Measurements from ENCODE around the gene SDHB. TPM values are rescaled to one million over a fixed set of nuclear protein-coding genes. Genes with fewer than 3 reads are reported as not detected.

Gene SDHB
- total RNA-seq, 1 donor from 2014 or later: 44.9 TPM

DNA sequence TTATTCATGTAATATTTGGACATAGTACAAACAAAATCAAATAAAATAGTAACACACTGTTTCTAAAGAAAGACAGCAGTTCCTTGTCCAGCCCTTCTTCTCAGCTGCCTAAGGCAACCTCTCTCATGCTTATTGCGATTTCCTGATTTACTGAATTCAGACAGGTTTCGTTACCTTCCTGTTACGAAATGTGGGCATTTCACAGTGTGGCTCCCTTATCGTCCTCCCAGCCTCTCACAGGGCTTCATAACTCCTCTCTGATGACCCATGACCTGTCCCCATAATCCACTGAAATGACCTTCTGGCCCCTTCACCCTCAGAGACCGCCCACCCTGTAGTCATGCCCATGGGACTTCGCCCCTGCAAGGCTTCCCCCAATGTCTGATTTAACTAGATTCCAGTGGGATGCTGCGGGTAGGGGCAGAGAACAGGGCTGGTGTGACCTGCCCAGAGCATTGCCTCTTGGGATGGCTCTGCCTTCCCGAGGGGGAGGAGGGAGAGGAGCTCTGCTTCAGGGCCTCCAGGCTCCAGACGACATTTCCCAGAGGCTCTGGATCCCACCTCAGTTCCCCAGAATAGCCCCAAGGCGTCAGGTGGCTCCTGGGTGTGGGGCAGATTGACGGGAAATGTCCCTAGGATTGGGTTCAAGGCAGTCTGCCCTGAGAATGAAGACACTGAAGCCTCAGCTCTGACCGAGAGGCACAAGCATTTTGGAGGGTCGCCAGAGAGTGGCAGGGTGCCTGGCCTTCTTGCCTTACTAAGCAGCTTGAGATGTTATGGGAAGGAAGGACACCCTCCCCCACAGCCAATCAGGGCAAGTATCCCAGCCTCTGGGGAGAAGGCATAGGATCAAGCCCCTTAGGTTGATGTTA lies 44.9 kb upstream of the SDHB start:
- no peak overlapping the region for H3K4me3 Mint-ChIP-seq (ENCODE audit: unreplicated experiment)
- H3K27ac Mint-ChIP-seq (ENCODE audit: unreplicated experiment): no peak overlapping the region
- DNase-seq (ENCODE audit: low spot score): no peak
- no peaks in the 10 kb centered on the region for H3K27me3 Mint-ChIP-seq (ENCODE audit: unreplicated experiment)
- H3K4me1 Mint-ChIP-seq (ENCODE audit: unreplicated experiment): peaks cover 2% of the 10 kb centered on the region
- TF ChIP-seq, protein P1, sequence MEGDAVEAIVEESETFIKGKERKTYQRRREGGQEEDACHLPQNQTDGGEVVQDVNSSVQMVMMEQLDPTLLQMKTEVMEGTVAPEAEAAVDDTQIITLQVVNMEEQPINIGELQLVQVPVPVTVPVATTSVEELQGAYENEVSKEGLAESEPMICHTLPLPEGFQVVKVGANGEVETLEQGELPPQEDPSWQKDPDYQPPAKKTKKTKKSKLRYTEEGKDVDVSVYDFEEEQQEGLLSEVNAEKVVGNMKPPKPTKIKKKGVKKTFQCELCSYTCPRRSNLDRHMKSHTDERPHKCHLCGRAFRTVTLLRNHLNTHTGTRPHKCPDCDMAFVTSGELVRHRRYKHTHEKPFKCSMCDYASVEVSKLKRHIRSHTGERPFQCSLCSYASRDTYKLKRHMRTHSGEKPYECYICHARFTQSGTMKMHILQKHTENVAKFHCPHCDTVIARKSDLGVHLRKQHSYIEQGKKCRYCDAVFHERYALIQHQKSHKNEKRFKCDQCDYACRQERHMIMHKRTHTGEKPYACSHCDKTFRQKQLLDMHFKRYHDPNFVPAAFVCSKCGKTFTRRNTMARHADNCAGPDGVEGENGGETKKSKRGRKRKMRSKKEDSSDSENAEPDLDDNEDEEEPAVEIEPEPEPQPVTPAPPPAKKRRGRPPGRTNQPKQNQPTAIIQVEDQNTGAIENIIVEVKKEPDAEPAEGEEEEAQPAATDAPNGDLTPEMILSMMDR (IDR thresholded peaks at IDR 0.05; ENCODE audit: unreplicated experiment): no peak
- no peaks in the 10 kb centered on the region for H3K9me3 Mint-ChIP-seq (ENCODE audit: unreplicated experiment)
- no peaks in the 10 kb centered on the region for H3K36me3 Mint-ChIP-seq (ENCODE audit: low read depth, unreplicated experiment)

DNA sequence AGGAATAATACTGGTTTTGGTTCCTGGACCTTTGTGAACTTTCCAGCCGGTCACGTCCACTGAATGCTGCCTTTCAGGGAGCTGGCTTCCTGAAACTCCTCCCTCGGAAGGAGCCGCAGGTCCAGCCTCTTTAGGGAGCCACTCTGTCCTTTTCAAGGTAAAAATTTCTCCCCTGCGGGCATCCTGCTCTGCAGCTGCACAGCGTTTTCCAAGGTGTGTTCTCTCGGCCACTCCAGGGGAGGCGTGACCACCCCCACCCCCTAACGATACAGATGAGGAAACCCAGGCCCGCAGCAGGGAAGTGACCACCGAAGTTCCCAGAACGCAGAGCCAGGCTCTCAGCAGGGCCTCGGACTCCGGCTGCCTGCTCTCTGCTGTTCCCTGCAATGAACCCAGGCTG lies 44.0 kb upstream of the SDHB start:
- Mint-ChIP-seq H3K4me3 (ENCODE audit: unreplicated experiment) (no peak overlapping the region), H3K4me1 (ENCODE audit: unreplicated experiment) (peaks cover 2% of the 10 kb centered on the region), H3K27me3 (ENCODE audit: unreplicated experiment) (no peaks in the 10 kb centered on the region), H3K27ac (ENCODE audit: unreplicated experiment) (no peak overlapping the region), H3K36me3 (ENCODE audit: low read depth, unreplicated experiment) (no peaks in the 10 kb centered on the region), H3K9me3 (ENCODE audit: unreplicated experiment) (no peaks in the 10 kb centered on the region)
- no peak for DNase-seq (ENCODE audit: low spot score)
- TF ChIP-seq, protein P1 (IDR thresholded peaks at IDR 0.05; ENCODE audit: unreplicated experiment): no peak

DNA sequence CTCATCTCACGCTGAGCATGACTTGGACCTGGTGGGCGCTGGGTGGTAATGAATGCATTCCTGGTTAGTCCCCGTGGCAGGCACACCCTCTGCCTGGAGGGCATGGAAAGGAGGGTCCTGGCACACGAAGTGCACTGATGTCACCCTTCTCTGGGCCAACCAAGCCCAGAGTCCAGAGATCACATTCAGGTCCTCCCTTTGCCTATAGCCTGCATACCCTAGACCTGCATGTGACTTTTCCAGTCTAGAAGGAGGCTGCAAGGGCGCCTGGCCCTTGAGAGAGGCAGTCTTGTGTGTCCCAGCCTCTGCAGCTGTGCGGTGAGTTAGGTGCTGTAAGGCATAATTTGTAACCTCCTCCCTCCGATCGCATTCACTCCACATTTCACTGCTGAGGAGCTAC lies 43.3 kb upstream of the SDHB start:
- no peaks in the 10 kb centered on the region for H3K36me3 Mint-ChIP-seq (ENCODE audit: low read depth, unreplicated experiment)
- TF ChIP-seq, protein P1 (IDR thresholded peaks at IDR 0.05; ENCODE audit: unreplicated experiment): no peak
- H3K27me3 Mint-ChIP-seq (ENCODE audit: unreplicated experiment): no peaks in the 10 kb centered on the region

DNA sequence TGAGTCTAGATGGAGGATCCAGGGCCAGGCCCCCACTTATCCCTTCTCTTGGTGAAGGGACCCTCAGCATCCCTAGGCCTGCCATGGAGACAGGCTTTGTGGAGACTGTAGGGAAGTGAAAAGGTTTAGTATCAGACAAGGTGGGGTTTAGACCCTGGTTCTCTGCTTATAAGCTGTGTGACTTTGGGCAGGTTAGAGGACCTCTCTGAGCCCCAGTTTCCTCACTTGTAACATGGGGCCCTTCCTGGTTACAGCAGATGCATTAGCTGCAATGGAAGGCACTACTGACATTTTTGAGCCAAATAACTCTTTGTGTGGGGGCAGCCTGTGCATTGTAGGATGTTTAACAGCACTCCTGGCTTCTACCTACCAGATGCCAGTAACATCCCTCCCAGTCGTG lies 42.8 kb upstream of the SDHB start:
- TF ChIP-seq, protein P1 (IDR thresholded peaks at IDR 0.05; ENCODE audit: unreplicated experiment): no peak
- H3K27ac Mint-ChIP-seq (ENCODE audit: unreplicated experiment): no peak overlapping the region
- peaks cover 2% of the 10 kb centered on the region for H3K36me3 Mint-ChIP-seq (ENCODE audit: low read depth, unreplicated experiment)
- H3K27me3 Mint-ChIP-seq (ENCODE audit: unreplicated experiment): peaks cover 1% of the 10 kb centered on the region
- no peaks in the 10 kb centered on the region for H3K9me3 Mint-ChIP-seq (ENCODE audit: unreplicated experiment)
- no peak overlapping the region for H3K4me3 Mint-ChIP-seq (ENCODE audit: unreplicated experiment)
- no peak for DNase-seq (ENCODE audit: low spot score)
- H3K4me1 Mint-ChIP-seq (ENCODE audit: unreplicated experiment): peaks cover 2% of the 10 kb centered on the region

More for the DNA sequence above, 43.3 kb upstream of the SDHB start:
- Mint-ChIP-seq H3K4me3 (ENCODE audit: unreplicated experiment) (no peak overlapping the region), H3K4me1 (ENCODE audit: unreplicated experiment) (peaks cover 2% of the 10 kb centered on the region), H3K9me3 (ENCODE audit: unreplicated experiment) (no peaks in the 10 kb centered on the region), H3K27ac (ENCODE audit: unreplicated experiment) (no peak overlapping the region)
- DNase-seq (ENCODE audit: low spot score): no peak

DNA sequence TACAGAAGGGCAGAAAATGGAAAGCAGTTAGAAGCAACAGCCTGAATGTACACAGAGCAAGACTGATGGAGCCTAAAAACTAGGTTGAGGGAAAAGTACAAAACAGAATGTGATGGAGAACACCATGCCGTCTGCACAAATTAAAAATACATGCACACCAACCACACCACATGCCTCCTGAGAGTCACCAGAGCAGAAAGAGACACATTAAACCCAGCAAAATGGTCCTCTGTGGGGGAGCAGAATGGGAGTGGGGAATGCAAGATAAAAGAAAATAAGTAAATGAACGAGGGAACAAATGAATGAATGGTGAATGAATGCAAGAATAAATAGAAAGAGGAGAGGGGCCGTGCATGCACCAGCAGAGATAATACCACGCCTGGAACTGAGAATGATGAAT lies 41.3 kb upstream of the SDHB start:
- Mint-ChIP-seq H3K9me3 (ENCODE audit: unreplicated experiment) (no peaks in the 10 kb centered on the region), H3K27me3 (ENCODE audit: unreplicated experiment) (peaks cover 1% of the 10 kb centered on the region), H3K4me3 (ENCODE audit: unreplicated experiment) (no peak overlapping the region), H3K27ac (ENCODE audit: unreplicated experiment) (no peak overlapping the region), H3K4me1 (ENCODE audit: unreplicated experiment) (peaks cover 2% of the 10 kb centered on the region), H3K36me3 (ENCODE audit: low read depth, unreplicated experiment) (peaks cover 4% of the 10 kb centered on the region)
- TF ChIP-seq, protein P1 (IDR thresholded peaks at IDR 0.05; ENCODE audit: unreplicated experiment): no peak
- no peak for DNase-seq (ENCODE audit: low spot score)
